T-helper 22 cell (primary cell): ENCODE measurements around the gene C20orf204.
"Not testable (repeated sequence)": the region's sequence is repeated elsewhere in the genome, so short reads cannot be mapped to it uniquely, and the experiment has no call there.

Experiments used
- DNase-seq: peaks from one replicate; pipeline ENCODE4 v3.0.0-alpha.2; 2020; ENCODE audit warnings: low read depth

The C20orf204 gene

DNA sequence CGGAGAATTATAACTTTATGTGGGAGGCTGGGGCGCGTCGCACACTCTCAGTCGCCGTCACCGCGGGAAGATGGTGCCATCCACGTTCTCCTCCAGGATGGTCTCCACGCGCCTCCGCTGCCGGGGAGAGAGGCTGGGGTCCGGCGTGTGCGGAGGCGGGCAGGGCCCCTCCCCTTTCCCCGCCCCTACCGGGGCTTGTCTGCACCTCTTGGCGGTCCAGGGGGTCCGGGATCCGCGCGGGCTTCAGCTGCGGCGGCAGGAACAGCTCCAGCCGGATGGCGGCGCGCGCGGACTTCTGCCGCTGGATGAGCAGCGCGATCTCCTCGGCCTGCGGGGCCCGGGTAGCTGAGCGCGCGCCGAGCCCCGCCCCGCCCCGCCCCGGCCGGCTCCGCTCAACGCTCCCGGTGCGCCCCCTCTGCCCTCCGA, 47.4 kb downstream of the C20orf204 start:
- DNase-seq, result peak; percentile 39

DNA sequence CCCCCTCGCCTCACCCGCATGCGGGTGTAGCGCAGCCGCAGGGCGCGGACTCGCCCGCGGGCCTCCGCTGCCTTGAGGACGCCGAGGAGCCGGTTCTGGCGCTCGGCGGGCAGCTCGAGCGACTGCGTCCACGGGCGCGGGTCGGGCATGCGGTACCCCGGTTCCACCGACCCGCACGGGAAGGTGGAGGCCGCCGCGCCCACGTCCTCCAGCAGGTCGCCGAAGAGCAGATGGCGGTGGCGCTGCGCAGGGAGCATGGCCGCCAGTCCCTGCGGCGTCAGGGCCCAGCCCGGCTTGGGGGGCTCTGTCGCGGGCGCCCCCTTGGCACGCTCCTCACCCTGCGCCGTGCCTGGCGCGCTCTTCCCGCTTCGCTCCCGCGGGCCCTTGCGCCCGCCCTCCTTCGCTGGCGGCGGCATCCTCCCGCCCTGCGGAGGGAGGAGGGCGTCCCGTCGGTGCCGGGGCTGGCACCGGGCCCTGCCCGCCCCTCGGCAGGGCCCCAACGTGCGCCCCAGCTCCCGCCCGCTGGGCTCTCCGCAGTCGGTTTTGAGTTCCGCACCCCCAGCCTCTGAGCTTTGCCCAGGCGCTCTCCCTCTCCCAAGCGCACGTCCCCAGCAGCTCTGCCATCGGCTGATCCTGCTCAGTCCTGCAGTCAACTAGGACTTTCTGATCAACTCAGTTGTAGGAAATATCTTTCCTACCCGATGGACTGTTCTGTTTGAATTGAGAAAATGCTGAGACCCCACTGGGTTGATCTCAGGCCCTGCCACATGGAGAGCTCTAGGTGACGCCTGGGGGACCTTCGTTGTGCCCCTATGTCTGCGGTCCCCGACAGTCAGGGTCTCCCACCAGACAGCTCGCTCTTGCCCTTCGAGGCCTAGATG, 48.1 kb downstream of the C20orf204 start, which contains the start of gene LKAAEAR1:
Gene LKAAEAR1, minus strand, starts transcription at position 595 of the 881 bp plus-strand sequence. Its CDS starts 179 bp downstream, at position 416.
- DNase-seq, result no peak

DNA sequence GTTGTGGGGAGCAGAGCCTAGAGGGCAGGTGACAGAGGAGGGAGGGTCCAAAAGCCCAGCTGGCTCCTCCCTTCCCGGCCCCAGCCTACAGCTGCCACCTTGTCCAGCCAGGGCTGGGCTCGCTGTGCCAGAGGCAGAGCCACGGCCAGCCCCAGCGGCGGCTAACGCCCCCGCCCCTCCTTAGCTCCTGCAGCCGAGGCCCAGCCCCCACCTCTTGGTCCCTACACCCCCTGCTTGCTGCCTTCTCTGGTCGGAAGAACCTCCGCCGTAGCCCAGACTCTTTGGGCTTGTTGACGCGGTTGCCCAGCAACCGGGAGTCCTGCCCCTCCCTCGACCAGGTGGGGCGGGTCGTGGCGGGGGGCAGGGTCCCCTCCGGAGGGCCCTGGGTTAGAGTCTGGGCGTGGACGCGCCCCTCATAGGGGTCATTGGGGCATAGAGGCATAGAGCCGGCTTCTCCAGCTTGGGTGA, 48.7 kb downstream of the C20orf204 start:
- no peak for DNase-seq

DNA sequence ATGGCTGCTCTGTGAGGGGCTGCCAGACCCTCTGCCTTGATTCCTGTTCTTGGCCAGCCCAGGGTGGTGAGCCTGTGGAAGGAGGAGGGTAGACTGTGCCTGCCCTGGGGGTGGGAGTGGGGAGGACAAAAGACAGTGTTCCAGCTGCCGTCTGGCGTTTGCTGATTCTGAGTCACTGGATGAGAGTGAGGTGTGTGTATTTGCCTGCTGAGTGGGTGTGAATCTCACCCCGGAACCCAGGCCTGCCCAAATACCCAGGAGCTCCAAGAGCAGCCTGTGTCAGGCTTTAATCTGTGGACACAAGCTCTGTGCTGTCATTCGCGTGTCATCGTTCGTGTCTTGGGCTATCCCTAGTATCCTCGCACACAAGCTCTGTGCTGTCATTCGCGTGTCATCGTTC, 50.8 kb downstream of the C20orf204 start:
- DNase-seq, result no peak

GRCh38 chr20:64087226-64087825, 51.3 kb downstream of the C20orf204 start:
- not testable (repeated sequence) for DNase-seq

- not testable (repeated sequence) for DNase-seq
Observed at GRCh38 chr20:64088586-64088985, 52.6 kb downstream of the C20orf204 start.
